GM19025 (cell line): Measurements from ENCODE around the gene NUP93.
"Not testable (repeated sequence)": the region's sequence is repeated elsewhere in the genome, so short reads cannot be mapped to it uniquely, and the experiment has no call there.

ENCODE experiments used
- ATAC-seq: cut with Tn5 transposase; IDR thresholded peaks from one replicate; pipeline ENCODE4 v1.9.1; 2021; ENCODE audit warnings: mild to moderate bottlenecking, low read depth, moderate library complexity; ENCODE audit not compliant: unreplicated experiment

Gene NUP93

DNA sequence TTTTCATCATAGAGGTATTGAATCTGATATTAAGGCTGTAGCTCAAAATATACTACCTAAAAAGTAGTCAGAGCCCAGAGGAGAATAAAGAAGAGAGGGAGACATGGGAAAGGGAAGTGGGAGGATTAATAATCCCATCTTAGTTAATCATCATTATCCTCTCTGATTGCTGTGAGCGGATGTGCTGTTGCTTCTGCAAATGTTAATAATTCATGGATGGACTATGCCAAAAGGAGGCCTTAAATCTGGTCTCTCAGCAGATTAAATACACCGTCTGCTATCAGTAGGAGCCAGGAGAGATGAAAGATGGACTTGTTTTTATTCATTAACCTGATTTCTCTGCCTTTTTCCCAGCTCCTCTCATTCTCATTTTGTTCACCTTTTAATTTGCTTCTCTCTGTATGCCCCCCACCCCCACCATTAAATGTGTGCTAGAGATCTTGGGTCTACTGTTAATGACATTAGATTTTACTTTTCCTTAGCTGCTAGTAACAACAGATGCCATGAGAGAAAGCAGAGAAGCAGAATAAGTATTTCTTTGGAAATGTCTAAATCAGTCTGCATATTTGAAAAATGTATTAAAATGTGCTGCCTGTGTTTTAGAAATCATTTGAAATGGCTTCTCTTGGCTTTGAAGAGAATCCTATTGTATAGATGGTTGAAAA is 44.2 kb downstream of the NUP93 start:
- ATAC-seq = no peak

DNA sequence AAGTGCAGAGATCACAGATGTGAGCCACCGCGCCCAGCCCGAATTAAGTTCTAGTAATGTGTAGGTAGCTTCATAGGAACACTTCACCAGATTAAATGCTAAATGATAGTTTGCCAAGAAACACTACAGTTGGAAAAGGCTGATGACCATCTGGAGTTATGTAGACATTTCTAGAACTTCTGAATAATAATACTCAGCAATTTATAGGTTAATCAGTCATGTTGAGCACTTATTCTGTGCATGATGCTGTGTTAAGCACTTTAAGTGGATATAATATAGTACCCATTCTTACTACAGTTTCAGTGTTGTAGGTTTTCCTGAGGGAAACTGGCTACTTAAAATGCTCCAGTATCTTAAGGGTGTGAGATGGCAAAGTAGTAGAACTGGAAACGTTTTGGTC is 45.2 kb downstream of the NUP93 start:
- no peak for ATAC-seq

DNA sequence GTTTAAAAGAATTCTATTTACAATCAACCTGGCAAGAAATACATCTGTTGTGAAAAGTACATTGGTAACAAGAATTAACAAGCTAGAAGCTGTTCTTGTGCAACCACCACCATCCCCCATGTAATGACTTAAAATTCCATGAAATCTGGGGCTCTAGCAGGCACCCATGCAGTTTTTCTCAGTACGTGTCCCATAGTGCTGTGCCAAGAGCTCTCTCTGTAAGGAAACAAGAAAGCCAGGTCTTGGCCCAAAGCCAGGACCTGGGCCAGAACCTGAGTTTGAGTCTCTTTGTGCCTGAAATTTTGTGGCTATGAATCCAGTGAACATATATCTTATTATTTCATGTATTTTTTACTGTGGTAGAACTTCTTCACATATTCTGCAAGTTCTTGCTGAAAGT is 46.6 kb downstream of the NUP93 start:
- ATAC-seq = no peak

DNA sequence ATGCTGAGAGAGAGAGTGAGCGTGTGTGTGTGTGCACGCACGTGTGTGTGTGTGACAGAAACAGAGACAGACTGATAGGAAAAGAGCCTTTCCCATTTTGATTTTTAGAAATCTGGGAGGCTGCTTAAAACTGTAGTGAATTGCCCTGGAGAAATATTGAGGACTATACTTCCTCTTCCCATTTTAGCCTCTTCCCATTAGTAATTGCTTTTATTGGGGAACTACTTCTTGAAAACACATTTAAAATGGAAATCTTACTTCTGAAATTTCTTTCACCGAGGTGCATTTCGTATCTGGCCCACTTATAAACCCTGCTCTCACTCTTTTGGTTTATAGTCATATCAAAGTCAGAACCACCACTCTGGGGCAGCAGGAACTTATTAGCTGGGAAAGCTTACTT is 47.1 kb downstream of the NUP93 start:
- no peak for ATAC-seq

DNA sequence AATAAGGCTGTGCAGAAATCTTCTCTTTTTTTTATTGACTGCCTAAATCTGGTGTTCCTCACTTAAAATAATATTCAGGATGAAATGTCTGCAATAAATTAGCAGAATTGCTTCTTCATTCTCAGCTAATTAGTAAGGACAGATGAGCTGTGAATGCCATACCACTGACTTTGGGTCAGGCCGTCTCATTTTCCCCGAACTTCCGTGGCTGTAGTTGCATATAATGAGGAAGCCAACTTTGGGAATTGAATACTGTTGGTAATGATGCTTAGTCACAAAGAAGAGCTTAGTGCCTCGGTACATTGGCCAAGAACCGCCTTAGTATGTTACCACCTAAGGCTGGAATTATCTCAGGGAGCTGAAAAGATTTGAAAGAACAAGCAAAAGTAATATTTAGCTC is 47.6 kb downstream of the NUP93 start:
- no peak for ATAC-seq

DNA sequence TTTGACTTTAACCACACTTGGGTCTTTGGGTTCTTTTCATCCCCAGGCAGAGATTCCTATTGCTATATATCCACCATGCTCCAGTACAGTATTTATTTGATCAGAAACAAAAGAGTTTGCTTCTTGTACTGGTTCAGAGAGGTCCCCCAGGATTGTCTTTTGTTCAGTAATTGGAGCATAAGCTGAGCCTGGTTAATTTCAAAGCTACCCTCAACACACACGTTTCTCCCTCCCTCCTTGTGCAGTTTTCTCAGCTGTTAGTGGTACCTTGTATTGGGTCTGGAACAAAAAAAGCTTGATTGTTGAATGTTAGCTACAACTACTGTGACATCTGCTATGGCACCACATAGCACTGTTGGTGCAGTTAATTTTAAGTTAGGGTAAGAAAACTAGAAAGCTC is 50.0 kb downstream of the NUP93 start:
- no peak for ATAC-seq

DNA sequence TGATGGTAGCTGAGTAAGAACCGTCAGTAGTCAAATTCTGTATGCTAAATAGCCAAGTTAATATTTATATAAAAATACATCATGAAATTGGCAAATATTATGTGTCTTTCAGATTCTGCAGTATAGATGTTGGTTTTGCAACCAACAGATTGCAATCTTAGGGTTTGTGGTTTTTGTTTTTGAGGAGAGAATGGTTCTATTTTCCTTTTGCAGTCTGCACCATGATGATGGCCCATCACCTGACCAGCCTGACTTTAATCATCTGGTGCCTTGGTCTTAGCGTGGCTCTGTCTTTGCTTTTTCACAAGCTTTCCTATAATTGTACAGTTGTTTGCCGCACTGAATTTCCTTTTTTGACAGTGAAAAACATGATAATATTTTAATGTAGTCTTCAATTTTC is 50.7 kb downstream of the NUP93 start:
- ATAC-seq = no peak

DNA sequence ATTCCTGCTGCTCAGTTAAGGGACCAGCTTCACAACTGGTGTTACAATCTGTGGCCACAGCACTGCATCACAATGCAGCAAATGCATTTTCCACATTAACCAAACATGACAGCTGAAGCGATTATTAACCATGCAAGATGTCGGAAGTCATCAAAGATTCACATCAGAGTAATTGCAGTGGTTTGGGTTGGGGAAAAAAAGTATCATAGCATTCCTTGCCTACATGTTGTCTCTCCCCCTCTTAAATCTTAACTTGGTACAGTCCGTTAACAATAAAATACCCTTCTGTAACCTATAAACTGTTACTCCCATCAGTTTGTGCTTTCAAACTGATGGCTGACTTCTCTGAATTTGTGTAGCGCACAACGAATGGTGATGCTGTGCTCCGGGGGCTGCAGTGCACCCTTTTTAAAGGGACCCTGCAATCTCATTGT is 51.6 kb downstream of the NUP93 start:
- no peak for ATAC-seq

DNA sequence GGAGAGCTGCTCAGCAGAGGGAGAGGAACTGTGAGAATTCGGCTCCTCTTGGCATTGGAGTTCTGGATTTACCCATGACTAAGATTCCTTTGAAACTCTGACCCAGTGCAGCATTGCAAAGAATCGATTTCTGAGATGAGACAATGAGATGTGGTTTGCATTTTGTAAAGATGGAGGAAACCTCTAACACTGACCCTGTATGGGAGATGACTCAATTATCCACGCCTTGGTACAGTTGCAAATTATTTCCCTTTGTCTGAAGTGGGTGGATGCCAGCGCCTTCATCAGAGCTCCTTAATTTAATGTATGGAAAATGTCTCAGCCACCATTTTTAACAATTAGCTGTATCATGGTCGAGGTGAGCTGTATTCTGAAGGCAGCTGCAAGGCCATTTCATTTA is 53.4 kb downstream of the NUP93 start:
- no peak for ATAC-seq

DNA sequence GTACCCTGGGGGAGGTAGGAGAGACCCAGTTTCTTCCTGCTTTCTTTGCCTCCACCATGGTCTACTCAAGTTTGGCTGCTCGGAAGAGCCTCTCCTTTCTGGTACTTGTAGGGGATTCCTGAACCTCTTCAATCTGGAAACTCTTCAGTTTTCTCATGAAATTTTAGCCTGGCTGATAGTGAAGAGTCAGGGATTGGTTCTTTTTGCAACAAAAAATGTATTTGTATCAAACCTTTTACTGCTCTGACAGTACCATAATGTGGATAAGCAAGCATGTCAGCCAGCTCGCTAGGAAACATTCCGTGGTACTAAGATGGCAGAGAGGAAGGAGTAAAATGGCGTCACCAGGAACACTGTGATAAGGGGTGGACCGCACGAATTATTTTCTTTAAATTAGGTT is 55.4 kb downstream of the NUP93 start:
- no peak for ATAC-seq

DNA sequence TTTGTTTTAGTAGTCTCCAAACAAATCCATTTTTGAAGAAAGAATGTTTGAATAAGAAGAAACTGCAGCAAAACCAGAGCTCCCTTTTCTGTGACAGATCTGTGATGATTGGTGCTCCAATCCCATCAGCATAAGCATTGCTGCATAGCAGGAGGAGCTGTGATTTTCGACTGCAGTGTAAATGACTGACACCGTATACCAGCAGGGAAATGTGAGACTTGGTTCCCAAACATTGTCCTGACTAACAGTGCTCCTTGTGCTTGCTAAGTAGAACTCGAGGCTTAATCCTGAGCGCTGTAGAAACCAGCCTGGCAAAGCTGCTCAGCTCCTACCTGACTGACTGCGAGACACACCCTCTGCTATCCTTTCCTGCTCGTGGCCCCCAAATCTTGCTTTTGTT is 57.2 kb downstream of the NUP93 start:
- ATAC-seq = no peak

DNA sequence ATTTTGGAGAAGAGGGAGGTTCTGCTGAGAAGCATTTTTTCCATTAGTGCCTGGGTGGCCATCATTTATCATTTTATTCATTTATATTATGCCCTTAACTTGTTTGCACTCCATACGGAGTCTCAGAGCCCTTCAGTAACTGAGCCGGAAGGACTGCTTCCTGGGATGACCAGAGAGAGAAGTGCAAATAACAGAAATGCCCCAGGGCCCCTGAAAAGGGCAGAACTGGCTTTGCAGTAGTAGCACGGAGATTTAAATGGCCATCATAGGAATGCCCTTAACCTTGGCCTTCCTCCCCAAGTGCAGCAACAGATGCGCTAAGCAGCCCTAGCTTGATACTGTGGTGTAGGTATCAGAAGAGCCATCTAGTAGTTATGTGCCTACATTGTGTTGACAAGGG is 58.5 kb downstream of the NUP93 start:
- ATAC-seq = no peak

DNA sequence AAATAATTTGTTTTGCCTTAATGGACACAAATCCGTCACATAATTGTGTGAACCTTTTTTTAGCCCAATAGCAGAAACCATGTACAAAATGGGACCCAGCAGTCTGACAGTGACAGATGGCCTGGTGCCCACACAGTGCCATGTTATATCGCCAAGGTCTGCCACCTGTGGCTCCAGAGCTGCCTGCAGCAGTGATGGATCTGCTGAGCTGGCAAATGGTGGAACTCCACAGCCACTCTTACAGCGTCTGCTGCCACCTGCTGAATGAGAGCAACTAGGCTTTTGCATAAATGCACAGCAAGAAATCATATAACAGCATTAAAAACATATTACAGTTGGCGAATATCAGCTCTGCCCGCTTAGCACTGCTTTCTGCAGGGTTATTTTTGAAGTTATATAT is 59.4 kb downstream of the NUP93 start:
- ATAC-seq = no peak

DNA sequence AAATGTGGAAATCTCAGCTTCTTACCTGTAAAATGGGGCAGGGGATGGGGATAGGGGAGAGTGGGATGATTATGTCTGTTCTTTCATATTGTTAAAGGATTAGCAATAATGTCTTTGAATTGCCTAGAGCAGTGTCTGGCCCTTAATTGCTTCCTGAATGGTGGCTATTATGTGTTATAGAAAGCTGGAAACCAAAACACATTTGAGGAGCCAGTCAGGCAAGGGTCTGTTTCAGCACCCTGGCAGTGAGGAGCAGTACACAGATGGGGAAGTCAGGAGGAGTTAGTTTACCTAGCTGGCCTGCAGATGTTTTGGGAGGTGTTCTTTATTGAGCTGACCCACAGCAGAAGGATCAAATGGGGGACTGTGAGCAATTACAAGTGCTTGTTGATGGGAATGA is 63.0 kb downstream of the NUP93 start:
- no peak for ATAC-seq

DNA sequence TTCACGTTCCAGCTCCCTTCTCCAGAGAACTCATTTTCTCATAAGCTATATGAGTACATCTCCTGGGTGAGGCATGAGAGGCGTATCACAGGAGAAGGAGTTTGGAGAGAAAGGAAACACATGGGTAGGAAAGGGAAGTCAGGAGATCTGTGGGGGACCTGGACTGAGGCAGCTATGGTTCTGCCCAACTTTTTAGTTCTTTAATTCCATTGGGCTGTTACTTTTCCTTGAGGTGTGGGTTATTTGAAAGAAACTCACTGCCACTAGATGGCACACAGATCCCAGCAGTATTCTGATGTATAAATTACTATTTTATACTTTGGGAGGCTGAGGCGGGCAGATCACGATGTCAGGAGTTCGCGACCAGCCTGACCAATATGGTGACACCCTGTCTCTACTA is 63.6 kb downstream of the NUP93 start:
- no peak for ATAC-seq

DNA sequence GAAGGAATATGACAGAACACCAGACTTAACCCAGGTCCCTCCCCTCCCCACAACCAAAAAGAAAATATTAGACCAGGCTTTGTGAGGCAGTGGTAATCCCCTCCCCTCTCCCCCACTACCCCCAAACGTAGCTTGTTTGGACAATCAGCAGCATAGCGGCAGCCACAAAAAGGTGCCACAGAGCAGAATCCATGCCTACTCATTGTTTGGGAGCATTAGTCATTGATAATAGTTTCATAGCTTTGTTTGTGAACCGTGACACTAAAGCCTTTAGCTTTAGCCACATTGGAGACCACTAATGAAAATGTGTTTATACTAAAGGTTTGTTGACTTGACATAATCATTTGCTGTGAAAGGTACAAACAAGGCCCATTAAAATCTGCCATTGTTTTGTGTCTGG is 65.1 kb downstream of the NUP93 start:
- no peak for ATAC-seq

DNA sequence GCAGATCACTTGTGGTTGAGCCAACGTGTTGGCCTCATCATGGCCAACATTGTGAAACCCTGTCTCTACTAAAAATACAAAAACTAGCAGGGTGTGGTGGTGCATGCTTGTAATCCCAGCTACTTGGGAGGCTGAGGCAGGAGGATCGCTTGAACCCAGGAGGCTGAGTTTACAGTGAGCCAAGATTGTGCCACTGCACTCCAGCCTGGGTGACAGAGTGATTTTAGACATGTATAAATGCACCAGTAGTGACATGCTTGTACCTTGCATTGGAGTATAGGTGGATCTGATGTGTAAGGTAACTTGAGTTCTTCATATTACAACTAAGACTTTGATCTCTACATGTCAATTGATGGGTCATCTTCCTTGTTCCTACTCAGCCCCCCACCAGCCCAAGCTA is 67.1 kb downstream of the NUP93 start:
- not testable (repeated sequence) for ATAC-seq

DNA sequence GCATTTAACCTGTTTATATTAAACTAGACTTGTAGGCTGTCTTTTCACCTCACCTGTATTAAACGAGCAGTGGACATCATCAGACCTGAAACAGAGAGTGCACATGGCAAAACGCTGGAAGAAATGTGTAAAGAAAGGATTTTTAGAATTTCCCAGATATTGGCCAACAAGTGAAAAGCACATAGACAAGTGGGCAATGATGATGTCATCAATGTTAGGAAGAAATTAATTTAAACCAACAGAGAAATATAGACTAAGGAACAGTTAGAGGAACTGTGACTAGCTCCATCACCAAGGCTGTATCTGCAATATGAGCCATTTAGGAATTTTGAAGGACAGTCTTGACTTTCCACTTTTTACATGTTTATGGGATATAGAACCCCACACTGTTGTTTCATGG is 67.9 kb downstream of the NUP93 start:
- ATAC-seq = no peak

DNA sequence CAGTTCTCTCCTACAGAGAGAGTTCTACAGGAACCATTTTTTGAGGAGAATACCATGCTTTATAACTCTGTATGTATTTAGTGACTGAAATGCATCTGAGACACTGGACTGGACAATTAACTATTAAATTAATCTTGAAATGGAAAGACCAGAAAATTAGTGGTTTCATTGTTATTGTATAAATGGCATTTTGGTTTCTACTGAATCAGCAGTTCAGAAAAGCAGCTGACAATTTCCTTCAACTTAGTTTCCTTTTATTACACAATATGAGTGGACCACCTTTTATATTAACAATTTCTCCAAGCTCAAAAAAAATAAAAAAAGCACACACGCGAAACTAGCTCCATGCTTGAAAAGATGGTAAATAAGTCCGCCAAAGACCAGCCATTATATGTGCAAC is 69.0 kb downstream of the NUP93 start:
- ATAC-seq = no peak

DNA sequence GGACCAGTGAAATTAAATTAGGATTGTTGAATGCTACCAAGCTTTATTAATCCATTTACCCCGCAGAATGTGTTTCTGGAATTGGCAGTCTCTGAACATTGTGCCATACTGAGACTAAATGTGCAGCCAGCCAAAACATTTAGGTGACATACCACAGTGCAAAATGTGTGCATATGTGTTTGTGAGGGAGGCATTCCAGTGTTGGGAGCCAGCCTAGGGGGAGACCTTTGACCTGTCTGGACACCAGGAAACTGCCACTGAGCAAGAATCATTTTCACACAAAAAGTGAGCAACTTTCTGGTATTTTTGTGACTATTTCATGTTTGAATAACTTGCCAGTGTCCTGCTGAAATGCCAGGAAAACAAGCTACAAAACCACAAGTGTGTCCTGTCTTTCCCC is 70.4 kb downstream of the NUP93 start:
- ATAC-seq = no peak

DNA sequence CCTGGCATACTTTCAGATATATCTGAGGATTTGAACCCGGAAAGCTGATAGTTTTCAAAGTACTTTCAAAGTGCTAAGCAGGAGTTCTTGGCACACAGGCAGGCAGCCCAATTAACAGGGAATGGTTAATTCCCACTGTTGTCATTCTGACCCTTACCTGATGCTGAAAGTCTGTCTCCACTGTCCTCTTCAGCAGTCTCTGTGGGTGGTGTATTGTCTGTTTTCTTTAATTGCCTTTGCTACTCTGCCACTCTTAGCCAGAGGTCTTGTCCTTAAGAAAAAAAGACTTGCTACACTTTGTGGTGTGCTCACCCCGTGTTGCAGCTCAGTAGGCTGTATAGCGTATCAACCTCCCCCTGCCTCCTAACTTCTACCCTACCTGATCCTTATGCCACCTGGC is 71.8 kb downstream of the NUP93 start:
- ATAC-seq = no peak

DNA sequence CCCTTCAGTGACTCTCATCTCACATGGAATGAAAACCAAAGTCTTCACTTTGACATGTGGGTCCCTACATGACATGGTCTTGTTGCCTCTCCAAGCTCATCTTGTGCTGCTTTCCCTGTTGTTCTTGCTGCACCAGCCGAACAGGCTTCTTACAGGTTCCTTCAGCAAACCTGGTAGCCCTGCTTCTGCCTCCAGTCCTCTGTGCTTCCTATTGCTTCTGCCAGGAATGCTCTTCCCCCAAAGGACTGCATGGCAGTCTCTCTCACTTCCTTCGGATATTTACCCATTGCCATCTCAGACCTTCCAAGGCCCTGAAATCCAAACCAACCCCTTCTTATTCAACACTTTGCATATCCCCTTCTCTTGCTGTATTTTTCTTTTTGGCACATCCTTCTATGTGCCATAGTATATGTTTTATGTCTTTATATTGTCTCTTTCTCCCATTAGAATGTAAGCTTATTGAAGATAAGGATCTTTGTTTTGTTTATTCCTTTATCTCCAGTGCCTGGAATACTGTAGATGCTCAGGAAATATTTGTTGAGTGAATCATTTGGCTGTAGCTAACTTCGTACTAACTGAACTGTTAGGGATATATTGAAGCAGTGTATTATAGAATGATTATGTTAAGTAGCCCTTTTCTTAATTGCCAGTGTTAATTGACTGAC is 77.2 kb downstream of the NUP93 start:
- ATAC-seq = no peak

DNA sequence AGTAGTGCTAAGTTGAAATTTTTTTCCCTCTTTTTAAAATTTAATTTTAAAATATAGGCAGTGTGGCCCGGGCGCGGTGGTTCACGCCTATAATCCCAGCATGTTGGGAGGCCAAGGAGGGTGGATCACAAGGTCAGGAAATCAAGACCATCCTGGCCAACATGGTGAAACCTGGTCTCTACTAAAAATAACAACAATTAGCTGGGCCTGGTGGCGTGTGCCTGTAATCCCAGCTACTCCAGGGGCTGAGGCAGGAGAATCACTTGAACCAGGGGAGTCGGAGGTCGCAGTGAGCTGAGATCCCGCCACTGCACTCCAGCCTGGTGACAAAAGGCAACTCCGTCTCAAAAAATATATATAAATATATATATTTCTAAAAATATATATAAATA is 77.7 kb downstream of the NUP93 start:
- not testable (repeated sequence) for ATAC-seq
